ENCODE data around the gene NME3. TPM values are rescaled to one million over a fixed set of nuclear protein-coding genes. Genes with fewer than 3 reads are reported as not detected.

The NME3 gene
- total and polyA plus RNA-seq, 2 of the 4 experiments (the other 2 are of a cell fraction) = 12.7 to 41.2 TPM

- Histone ChIP-seq H3K14ac (replicated peaks; ENCODE audit: low read depth, low read length) (no peak overlapping the region), H2AFZ (replicated peaks; ENCODE audit: low read length, poor library complexity) (peak overlapping the region; percentile 32), H2BK120ac (ENCODE audit: low read depth, low read length) (no peak overlapping the region), H3K27me3 (ENCODE audit: control insufficient read depth, insufficient read depth, low read length) (no peaks in the 10 kb centered on the region), H3K36me3 (ENCODE audit: control insufficient read depth, insufficient read depth, low read length) (peaks cover 16% of the 10 kb centered on the region), H3K18ac (ENCODE audit: low read depth, low read length) (no peak overlapping the region), H3K4me3 (ENCODE audit: insufficient read depth, low read depth, low read length) (no peak overlapping the region), H3K9ac (ENCODE audit: low read depth, low read length) (no peak overlapping the region), H4K8ac (ENCODE audit: low read depth in 2 of 2, low read length in 2 of 2) (no peak overlapping the region), H3K27ac (ENCODE audit: insufficient read depth, low read length) (no peak overlapping the region), H3K4me1 (ENCODE audit: control insufficient read depth, insufficient read depth, low read length) (peaks cover 4% of the 10 kb centered on the region; the same call in 1 of the 2 replicates), H2BK5ac (ENCODE audit: low read depth, low read length, poor library complexity, severe bottlenecking) (no peak overlapping the region), H4K5ac (ENCODE audit: low read depth, low read length) (no peak overlapping the region), H2AK9ac (replicated peaks; ENCODE audit: low read depth, low read length, poor library complexity) (no peak overlapping the region), H4K91ac (ENCODE audit: insufficient read depth, low read depth, low read length) (no peak overlapping the region), H3K9me3 (ENCODE audit: control insufficient read depth, insufficient read depth, low read length) (no peaks in the 10 kb centered on the region), H2BK15ac (ENCODE audit: low read depth, low read length) (no peak overlapping the region), H2AK5ac (ENCODE audit: low read depth, low read length) (no peak overlapping the region), H3K4me2 (ENCODE audit: low read depth, low read length) (no peak overlapping the region), H3K56ac (ENCODE audit: extremely low read depth, insufficient read depth, low read length) (no peak overlapping the region), H3K23ac (ENCODE audit: low read depth, low read length) (no peak overlapping the region), H3K9me1 (ENCODE audit: insufficient read depth, low read length) (no peaks in the 10 kb centered on the region; the same call in 1 of the 2 replicates), H4K20me1 (ENCODE audit: insufficient read depth, low read length) (0 out of 2 replicates have a peak, but pooled peaks cover 3% of the 10 kb centered on the region), H3K79me1 (ENCODE audit: low read depth in 1 of 2, low read length in 2 of 2) (peaks cover 8 to 27% of the 10 kb centered on the region in 2 experiments; a peak in 3 of 4 replicates), H3K4ac (ENCODE audit: low read depth, low read length) (no peak overlapping the region), H2BK20ac (ENCODE audit: low read depth, low read length) (no peak overlapping the region)
- no TSS peak for BruUV-seq (replicated peaks)
- in situ Hi-C loops (cut with MboI; ENCODE audit: low sequenced_read_pairs) = no loop called here
- ChIA-PET POLR2A (ENCODE audit: unreplicated experiment) (no interaction called here), CTCF (no interaction called here)
- DNase-seq (no peak), ATAC-seq (ENCODE audit: low read depth) (no peak)
- TF ChIP-seq MXI1 (IDR thresholded peaks at IDR 0.05; ENCODE audit: borderline replicate concordance, low read depth, low read length) (no peak), NFE2L2 (IDR thresholded peaks at IDR 0.05; ENCODE audit: low read depth, low read length) (no peak), RFX5 (IDR thresholded peaks at IDR 0.05; ENCODE audit: low read depth, low read length) (no peak), CHD1 (IDR thresholded peaks at IDR 0.05; ENCODE audit: low read depth, low read length) (no peak), MAZ (IDR thresholded peaks at IDR 0.05; ENCODE audit: borderline replicate concordance, low read depth, low read length) (no peak), SMC3 (IDR thresholded peaks at IDR 0.05; ENCODE audit: low read depth, low read length) (no peak), CEBPB (IDR thresholded peaks at IDR 0.05; ENCODE audit: low read depth, low read length) (no peak), FOS (IDR thresholded peaks at IDR 0.05; ENCODE audit: low read depth, low read length) (no peak), ELK1 (IDR thresholded peaks at IDR 0.05; ENCODE audit: borderline replicate concordance, low read depth, low read length) (no peak), POLR2A (IDR thresholded peaks at IDR 0.05; ENCODE audit: low read depth, low read length) (no peak), RCOR1 (IDR thresholded peaks at IDR 0.05; ENCODE audit: insufficient replicate concordance, low read length) (no peak), CTCF (conservative IDR thresholded peaks at IDR 0.05; ENCODE audit: low read depth, low read length) (no peak), MAFK (IDR thresholded peaks at IDR 0.05; ENCODE audit: low read depth, low read length) (no peak), USF2 (IDR thresholded peaks at IDR 0.05; ENCODE audit: low read depth, low read length) (no peak), RAD21 (IDR thresholded peaks at IDR 0.05; ENCODE audit: low read length) (no peak), BHLHE40 (IDR thresholded peaks at IDR 0.05; ENCODE audit: low read depth, low read length) (no peak)
- intact Hi-C loops (cut with micrococcal nuclease) = no loop called here
- 85% methylated on average over 6 of the region's 12 CpGs; no CpG with 5 or more reads in 1 of the 2 experiments for WGBS, 2 experiments (ENCODE audit: extremely low coverage in 2 of 2, insufficient read length in 1 of 2)
- dilution Hi-C loops (cut with HindIII; ENCODE audit: low sequenced_read_pairs, unreplicated experiment) = no loop called here
Observed at GRCh38 chr16:1820946-1821290, 49.6 kb upstream of the NME3 start.
